GM15510 (cell line): ENCODE results near the gene C1QTNF8.

ENCODE experiments used
- POLR2A ChIP-seq: IDR thresholded peaks from 3 replicates; pipeline ENCODE4 v1.6.1; 2011; ENCODE audit warnings: borderline replicate concordance; ENCODE audit not compliant: insufficient read length; ENCODE audit errors: extremely low read depth

The C1QTNF8 gene

GRCh38 chr16:1121601-1122397 lies 25.8 kb upstream of the C1QTNF8 start:
- TF ChIP-seq POLR2A: no peak

DNA sequence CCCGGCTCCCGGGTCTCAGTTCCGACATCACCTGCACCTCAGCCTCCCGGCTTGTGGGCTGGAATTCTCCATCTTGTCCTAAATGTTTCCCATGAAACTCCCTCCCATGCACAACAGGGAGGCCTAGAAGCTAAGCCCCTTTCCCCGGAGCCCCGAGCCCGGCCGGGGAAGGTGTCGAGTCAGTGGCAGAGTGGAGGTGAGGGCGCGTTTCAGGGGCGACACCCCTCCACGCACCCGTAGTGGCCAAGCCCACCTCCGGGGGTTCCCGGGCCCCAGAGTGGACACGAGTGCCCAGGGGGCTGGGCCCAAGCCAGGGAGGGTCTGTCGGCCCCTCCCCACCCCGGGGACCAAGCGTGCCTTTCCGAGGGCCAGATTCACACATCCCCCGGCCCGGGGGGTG lies 25.0 kb upstream of the C1QTNF8 start:
- no peak for TF ChIP-seq POLR2A

DNA sequence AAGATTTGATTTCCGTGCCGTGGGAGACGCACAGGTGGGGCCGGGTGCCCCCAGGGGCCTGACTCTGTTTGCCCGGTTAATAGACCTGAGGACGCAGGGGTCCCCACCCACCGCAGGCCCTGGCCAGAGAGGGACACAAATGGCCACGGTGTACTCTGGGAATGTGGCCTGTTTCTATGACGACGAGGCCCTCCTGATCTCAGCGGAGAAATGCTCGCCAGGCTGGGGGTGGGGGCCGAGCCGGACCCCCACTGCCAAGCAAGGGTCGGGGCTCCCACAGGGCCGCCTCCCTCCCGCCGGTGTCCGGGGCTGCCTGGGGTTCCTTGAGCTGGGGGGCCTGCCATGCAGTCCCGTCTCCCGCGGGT lies 24.5 kb upstream of the C1QTNF8 start:
- TF ChIP-seq POLR2A: no peak

- TF ChIP-seq POLR2A: no peak
Measured at GRCh38 chr16:1119766-1120576, 23.9 kb upstream of the C1QTNF8 start.

- TF ChIP-seq POLR2A: no peak
Measured at GRCh38 chr16:1119129-1119528, 23.1 kb upstream of the C1QTNF8 start.

DNA sequence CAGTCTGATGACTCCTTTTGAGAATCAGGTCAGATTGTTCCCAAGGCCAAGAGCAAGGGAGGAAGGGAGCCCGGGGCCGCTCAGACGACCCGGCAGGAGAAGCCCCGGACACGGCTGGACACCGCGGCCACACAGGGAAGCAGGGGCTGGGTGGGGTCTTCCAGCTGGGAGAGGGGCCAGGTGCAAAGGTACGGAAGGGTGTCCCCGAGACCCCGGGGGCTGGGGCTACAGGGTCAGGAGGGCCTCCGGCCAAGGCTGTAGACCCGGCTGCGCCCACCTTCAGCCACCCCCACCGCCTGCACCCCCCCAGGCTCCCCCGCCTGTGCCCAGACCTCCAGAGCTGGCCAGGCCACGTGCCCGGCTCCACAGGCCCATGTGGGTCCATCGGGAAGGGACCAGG lies 21.9 kb upstream of the C1QTNF8 start:
- no peak for TF ChIP-seq POLR2A

- TF ChIP-seq POLR2A: no peak
Measured at GRCh38 chr16:1117176-1117900, 21.3 kb upstream of the C1QTNF8 start.

GRCh38 chr16:1116693-1117077 lies 20.6 kb upstream of the C1QTNF8 start:
- TF ChIP-seq POLR2A: no peak

GRCh38 chr16:1113889-1114526 lies 18.0 kb upstream of the C1QTNF8 start:
- TF ChIP-seq POLR2A: no peak

DNA sequence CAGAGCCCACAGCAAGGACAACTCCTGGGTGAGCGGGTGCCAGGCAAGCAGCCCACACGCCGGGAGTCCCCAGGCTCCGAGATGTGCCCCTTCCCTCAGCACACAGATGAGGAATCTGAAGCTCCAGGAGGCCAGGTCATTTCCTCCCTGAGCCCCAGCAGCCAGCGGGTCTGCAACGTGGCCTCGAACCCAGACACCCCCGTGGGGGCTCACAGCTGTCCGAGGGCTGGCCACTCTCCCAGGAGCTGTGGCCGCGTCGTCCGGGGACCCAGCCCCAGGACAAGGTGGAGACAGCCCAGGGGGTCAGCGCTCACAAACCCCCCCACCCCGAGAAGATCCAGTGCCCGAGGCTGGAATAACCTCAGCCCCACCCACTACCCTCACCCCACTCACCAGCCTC lies 17.4 kb upstream of the C1QTNF8 start:
- TF ChIP-seq POLR2A: no peak

DNA sequence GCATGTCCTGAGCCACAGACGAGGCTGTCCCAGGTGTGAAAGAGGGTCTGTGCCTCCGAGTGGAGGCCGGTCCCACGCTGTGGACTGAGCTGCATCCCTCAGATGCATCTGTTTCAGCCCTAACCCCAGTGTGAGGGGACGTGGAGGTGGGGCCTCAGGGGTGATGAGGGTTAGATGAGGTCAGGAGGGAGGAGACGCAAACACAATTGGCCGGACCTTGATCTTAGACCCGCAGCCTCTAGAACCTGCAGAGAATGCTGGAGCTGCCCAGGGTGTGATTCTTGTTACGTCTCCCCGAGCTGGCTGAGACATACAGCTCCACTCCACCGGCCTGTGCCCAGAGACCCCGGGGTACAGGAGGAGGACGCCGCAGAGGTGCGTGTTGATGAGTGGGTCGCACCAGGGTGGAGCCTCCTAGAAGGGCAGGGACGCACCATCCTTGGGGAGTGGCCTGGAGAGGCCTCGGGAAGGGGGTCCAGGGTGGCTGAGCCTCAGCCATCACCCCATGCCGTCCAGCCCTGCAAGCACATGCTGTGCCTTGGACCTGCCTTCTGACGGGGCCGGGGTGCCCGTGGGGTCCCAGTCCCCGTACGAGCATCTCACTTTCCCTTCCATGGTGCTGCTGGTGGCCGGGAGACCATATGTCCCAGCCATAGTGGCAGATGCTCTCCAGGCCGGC lies 16.6 kb upstream of the C1QTNF8 start:
- TF ChIP-seq POLR2A: no peak

GRCh38 chr16:1109648-1110047 lies 13.6 kb upstream of the C1QTNF8 start:
- TF ChIP-seq POLR2A: no peak

DNA sequence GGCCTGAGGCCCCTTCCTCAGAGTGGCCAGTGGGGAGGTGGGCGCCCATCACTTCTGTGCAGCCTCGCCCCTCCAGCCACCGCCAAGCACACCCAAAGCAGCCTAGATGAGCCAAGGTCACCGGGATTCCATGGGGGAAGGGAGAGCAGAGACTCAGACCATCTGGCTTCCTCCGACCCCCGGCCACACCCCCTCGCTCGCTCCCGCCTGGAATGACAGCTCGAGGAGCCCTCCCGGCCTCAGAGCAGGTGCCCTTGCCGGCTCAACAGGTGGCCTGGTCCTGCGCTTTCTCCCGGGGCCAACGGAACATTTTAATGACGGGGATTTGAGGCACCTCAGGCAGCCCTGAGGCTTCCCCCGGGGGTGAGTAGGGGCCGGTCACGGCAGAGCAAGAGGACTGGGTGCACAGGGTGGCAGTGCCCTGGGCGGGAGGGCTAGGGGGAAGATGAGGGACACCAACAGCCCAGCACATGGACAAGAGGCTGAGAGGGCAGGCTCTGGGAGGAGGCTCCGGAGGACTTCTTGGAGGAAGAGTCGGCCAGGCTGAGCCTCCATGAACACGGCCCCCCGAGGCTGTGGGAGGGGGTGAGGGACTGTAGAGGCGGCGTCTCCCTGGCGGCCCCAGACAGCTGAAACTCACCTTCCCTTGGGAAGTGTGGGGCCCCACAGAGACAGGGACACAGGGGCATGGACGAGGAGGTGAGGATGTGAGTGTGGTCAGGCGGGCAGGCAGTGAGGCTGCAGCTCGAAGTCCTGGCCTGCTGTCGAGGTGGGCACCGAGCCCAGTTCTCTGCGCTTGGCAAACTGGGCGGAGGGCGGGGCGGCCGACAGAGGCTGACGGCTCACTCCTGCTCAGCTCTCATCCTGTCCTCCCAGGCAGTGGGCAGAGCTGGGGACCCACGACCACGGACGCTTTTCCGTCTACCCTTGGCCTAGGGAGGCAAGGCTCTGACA lies 12.5 kb upstream of the C1QTNF8 start:
- no peak for TF ChIP-seq POLR2A
